ENCODE data around the gene SLCO1B1. TPM values are rescaled to one million over a fixed set of nuclear protein-coding genes. Genes with fewer than 3 reads are reported as not detected.
"Not testable (repeated sequence)": the region's sequence is repeated elsewhere in the genome, so short reads cannot be mapped to it uniquely, and the experiment has no call there.

Gene SLCO1B1
- total and polyA plus RNA-seq, 2 donors (not counting 1 experiment from before 2014, with no cell fraction given), result not detected

DNA sequence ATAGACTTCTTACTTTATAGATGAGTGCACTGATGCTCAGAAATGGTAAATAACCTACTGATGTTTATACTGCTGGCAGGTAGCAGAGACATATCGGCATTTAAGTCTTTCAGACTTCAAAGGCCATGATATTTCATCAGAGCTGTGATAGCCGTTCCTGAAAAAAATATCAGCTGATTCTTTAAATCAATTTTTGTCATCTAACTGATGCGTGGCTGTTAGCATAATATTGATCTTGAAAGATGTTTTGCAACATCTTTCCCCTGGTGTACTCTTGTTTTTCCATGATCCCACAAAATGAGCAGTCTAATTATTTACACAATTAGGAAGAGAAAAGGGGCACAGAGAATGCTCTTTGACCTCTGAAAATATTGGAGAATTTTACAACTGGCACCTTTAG, 1.6 kb upstream of the SLCO1B1 start:
- H3K4me1 ChIP-seq (ENCODE audit: control insufficient read depth, extremely low read depth, insufficient read depth, low read length), result no peaks in the 10 kb centered on the region
- H3K4me2 ChIP-seq (ENCODE audit: extremely low read depth, insufficient read depth, low read length), result no peak overlapping the region
- H3K4me3 ChIP-seq (replicated peaks in 1 of 4; ENCODE audit: control extremely low read depth in 1 of 4, insufficient read depth in 1 of 4, low read depth in 3 of 4, low read length in 4 of 4), result no peak overlapping the region
- H3K79me2 ChIP-seq (ENCODE audit: control insufficient read depth, insufficient read depth, low read length), result no peaks in the 10 kb centered on the region
- no peaks in the 10 kb centered on the region for H3K36me3 ChIP-seq (ENCODE audit: control insufficient read depth, insufficient read depth, low read length)
- no peaks in the 10 kb centered on the region for H3K27me3 ChIP-seq (ENCODE audit: control insufficient read depth, insufficient read depth, low read length)
- TF ChIP-seq, protein P1, sequence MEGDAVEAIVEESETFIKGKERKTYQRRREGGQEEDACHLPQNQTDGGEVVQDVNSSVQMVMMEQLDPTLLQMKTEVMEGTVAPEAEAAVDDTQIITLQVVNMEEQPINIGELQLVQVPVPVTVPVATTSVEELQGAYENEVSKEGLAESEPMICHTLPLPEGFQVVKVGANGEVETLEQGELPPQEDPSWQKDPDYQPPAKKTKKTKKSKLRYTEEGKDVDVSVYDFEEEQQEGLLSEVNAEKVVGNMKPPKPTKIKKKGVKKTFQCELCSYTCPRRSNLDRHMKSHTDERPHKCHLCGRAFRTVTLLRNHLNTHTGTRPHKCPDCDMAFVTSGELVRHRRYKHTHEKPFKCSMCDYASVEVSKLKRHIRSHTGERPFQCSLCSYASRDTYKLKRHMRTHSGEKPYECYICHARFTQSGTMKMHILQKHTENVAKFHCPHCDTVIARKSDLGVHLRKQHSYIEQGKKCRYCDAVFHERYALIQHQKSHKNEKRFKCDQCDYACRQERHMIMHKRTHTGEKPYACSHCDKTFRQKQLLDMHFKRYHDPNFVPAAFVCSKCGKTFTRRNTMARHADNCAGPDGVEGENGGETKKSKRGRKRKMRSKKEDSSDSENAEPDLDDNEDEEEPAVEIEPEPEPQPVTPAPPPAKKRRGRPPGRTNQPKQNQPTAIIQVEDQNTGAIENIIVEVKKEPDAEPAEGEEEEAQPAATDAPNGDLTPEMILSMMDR (conservative IDR thresholded peaks at IDR 0.05 in 1 of 2, IDR thresholded peaks at IDR 0.05 in 1 of 2; ENCODE audit: low read depth in 1 of 2, low read length in 2 of 2), result no peak
- no peak for TF ChIP-seq EZH2 (IDR thresholded peaks at IDR 0.05; ENCODE audit: low read length, missing control alignments)
- H3K9ac ChIP-seq (ENCODE audit: insufficient read depth, low read length), result no peak overlapping the region
- DNase-seq (ENCODE audit: low read depth in 2 of 2), result no peak
- no peaks in the 10 kb centered on the region for H3K9me3 ChIP-seq (ENCODE audit: control insufficient read depth, insufficient read depth, low read depth, low read length)
- H3K27ac ChIP-seq (ENCODE audit: insufficient read depth, low read length), result no peak overlapping the region
- no peak overlapping the region for H2AFZ ChIP-seq (ENCODE audit: low read length)
- no peaks in the 10 kb centered on the region for H4K20me1 ChIP-seq (ENCODE audit: control insufficient read depth, extremely low read depth, insufficient read depth, low read length)

DNA sequence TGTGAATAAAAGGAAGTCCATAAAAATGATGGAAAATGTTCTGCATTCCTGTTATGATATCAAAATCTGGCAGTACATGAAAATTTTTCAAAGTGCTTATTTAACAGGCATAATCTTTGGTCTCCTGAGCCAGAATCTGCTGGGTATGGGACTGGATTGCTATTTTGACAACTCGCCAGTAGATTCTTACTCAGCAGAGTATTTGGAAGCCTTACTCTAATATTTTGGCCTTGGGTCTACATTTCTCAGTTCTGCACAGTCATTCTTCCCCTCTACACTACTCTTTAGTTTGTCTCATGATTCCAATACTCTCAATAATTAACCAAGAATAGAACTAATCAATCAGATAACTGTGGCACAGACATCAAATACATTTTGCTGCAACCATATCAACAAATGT, 1.1 kb upstream of the SLCO1B1 start:
- Histone ChIP-seq H3K4me1 (ENCODE audit: control insufficient read depth, extremely low read depth, insufficient read depth, low read length) (no peaks in the 10 kb centered on the region), H3K36me3 (ENCODE audit: control insufficient read depth, insufficient read depth, low read length) (no peaks in the 10 kb centered on the region), H3K27ac (ENCODE audit: insufficient read depth, low read length) (no peak overlapping the region), H3K9ac (ENCODE audit: insufficient read depth, low read length) (no peak overlapping the region), H3K27me3 (ENCODE audit: control insufficient read depth, insufficient read depth, low read length) (no peaks in the 10 kb centered on the region), H4K20me1 (ENCODE audit: control insufficient read depth, extremely low read depth, insufficient read depth, low read length) (no peaks in the 10 kb centered on the region), H3K4me3 (replicated peaks in 1 of 4; ENCODE audit: control extremely low read depth in 1 of 4, insufficient read depth in 1 of 4, low read depth in 3 of 4, low read length in 4 of 4) (no peak overlapping the region), H2AFZ (ENCODE audit: low read length) (no peak overlapping the region), H3K4me2 (ENCODE audit: extremely low read depth, insufficient read depth, low read length) (no peak overlapping the region), H3K9me3 (ENCODE audit: control insufficient read depth, insufficient read depth, low read depth, low read length) (no peaks in the 10 kb centered on the region), H3K79me2 (ENCODE audit: control insufficient read depth, insufficient read depth, low read length) (no peaks in the 10 kb centered on the region)
- TF ChIP-seq, protein P1 (conservative IDR thresholded peaks at IDR 0.05 in 1 of 2, IDR thresholded peaks at IDR 0.05 in 1 of 2; ENCODE audit: low read depth in 1 of 2, low read length in 2 of 2), result no peak
- TF ChIP-seq EZH2 (IDR thresholded peaks at IDR 0.05; ENCODE audit: low read length, missing control alignments), result no peak
- DNase-seq (ENCODE audit: low read depth in 2 of 2), result peak in 1 of 2 donors; percentile 33

GRCh38 chr12:21137318-21137999, 6.5 kb downstream of the SLCO1B1 start:
- H3K27ac ChIP-seq (ENCODE audit: insufficient read depth, low read length); H4K20me1 ChIP-seq (ENCODE audit: control insufficient read depth, extremely low read depth, insufficient read depth, low read length); H3K9ac ChIP-seq (ENCODE audit: insufficient read depth, low read length); H3K9me3 ChIP-seq (ENCODE audit: control insufficient read depth, insufficient read depth, low read depth, low read length); H3K27me3 ChIP-seq (ENCODE audit: control insufficient read depth, insufficient read depth, low read length); H3K4me1 ChIP-seq (ENCODE audit: control insufficient read depth, extremely low read depth, insufficient read depth, low read length); DNase-seq (ENCODE audit: low read depth in 2 of 2); H3K79me2 ChIP-seq (ENCODE audit: control insufficient read depth, insufficient read depth, low read length); H3K36me3 ChIP-seq (ENCODE audit: control insufficient read depth, insufficient read depth, low read length); H2AFZ ChIP-seq (ENCODE audit: low read length); H3K4me3 ChIP-seq (replicated peaks in 1 of 4; ENCODE audit: control extremely low read depth in 1 of 4, insufficient read depth in 1 of 4, low read depth in 3 of 4, low read length in 4 of 4); H3K4me2 ChIP-seq (ENCODE audit: extremely low read depth, insufficient read depth, low read length): not testable (repeated sequence)
